ENCODE results near the gene GSTA4. TPM values are rescaled to one million over a fixed set of nuclear protein-coding genes. Genes with fewer than 3 reads are reported as not detected.

GSTA4 gene
- total and polyA plus RNA-seq, 2 experiments from 2014 or later = 19.3 to 29.9 TPM

- no peaks in the 10 kb centered on the region for H3K79me2 ChIP-seq (replicated peaks; ENCODE audit: insufficient read depth)
- no peaks in the 10 kb centered on the region for H3K4me1 ChIP-seq (ENCODE audit: insufficient read depth)
- Mint-ChIP-seq H3K4me3 (no peak overlapping the region), H3K27ac (no peak overlapping the region), H3K9me3 (no peaks in the 10 kb centered on the region), H3K36me3 (ENCODE audit: low read depth) (peaks cover 8% of the 10 kb centered on the region), H3K27me3 (ENCODE audit: insufficient read depth, low read depth, poor library complexity) (no peaks in the 10 kb centered on the region), H3K4me1 (peaks cover 3% of the 10 kb centered on the region; the same call in 1 of the 3 replicates)
- no peaks in the 10 kb centered on the region for H3K36me3 ChIP-seq (ENCODE audit: insufficient read depth)
- H3K9me2 ChIP-seq (ENCODE audit: insufficient read depth) = no peaks in the 10 kb centered on the region
- DNase-seq (ENCODE audit: low spot score) (no peak), ATAC-seq (no peak)
- H3F3A ChIP-seq (replicated peaks; ENCODE audit: low read depth) = no peaks in the 10 kb centered on the region
- no peak overlapping the region for H3K4me3 ChIP-seq
- no peak overlapping the region for H2AFZ ChIP-seq
- H3K27ac ChIP-seq (ENCODE audit: low read depth) = no peak overlapping the region
- H4K20me1 ChIP-seq (replicated peaks; ENCODE audit: insufficient read depth) = no peaks in the 10 kb centered on the region
- H3K4me2 ChIP-seq = no peak overlapping the region
- no peaks in the 10 kb centered on the region for H3K27me3 ChIP-seq (ENCODE audit: insufficient read depth)
- TF ChIP-seq EZH2phosphoT487 (IDR thresholded peaks at IDR 0.05; ENCODE audit: unreplicated experiment) (no peak), CTCF (conservative IDR thresholded peaks at IDR 0.05; ENCODE audit: low read depth in 2 of 2) (no peak), JUNB (IDR thresholded peaks at IDR 0.05; ENCODE audit: unreplicated experiment) (no peak)
These were observed 32.1 kb upstream of the GSTA4 start for GRCh38 chr6:53027131-53027718.

- Mint-ChIP-seq H3K4me3 (no peak overlapping the region), H3K27ac (no peak overlapping the region), H3K36me3 (ENCODE audit: low read depth) (peaks cover 8% of the 10 kb centered on the region), H3K27me3 (ENCODE audit: insufficient read depth, low read depth, poor library complexity) (no peaks in the 10 kb centered on the region), H3K9me3 (no peaks in the 10 kb centered on the region), H3K4me1 (peaks cover 3% of the 10 kb centered on the region; the same call in 1 of the 3 replicates)
- Histone ChIP-seq H4K20me1 (replicated peaks; ENCODE audit: insufficient read depth) (no peaks in the 10 kb centered on the region), H3K36me3 (ENCODE audit: insufficient read depth) (no peaks in the 10 kb centered on the region), H2AFZ (no peak overlapping the region), H3K79me2 (replicated peaks; ENCODE audit: insufficient read depth) (no peaks in the 10 kb centered on the region), H3K27me3 (ENCODE audit: insufficient read depth) (no peaks in the 10 kb centered on the region), H3K27ac (ENCODE audit: low read depth) (no peak overlapping the region), H3K4me2 (no peak overlapping the region), H3K9me2 (ENCODE audit: insufficient read depth) (no peaks in the 10 kb centered on the region), H3F3A (replicated peaks; ENCODE audit: low read depth) (no peaks in the 10 kb centered on the region), H3K4me3 (no peak overlapping the region), H3K4me1 (ENCODE audit: insufficient read depth) (no peaks in the 10 kb centered on the region)
- DNase-seq (ENCODE audit: low spot score) (no peak), ATAC-seq (no peak)
- TF ChIP-seq, protein P1, sequence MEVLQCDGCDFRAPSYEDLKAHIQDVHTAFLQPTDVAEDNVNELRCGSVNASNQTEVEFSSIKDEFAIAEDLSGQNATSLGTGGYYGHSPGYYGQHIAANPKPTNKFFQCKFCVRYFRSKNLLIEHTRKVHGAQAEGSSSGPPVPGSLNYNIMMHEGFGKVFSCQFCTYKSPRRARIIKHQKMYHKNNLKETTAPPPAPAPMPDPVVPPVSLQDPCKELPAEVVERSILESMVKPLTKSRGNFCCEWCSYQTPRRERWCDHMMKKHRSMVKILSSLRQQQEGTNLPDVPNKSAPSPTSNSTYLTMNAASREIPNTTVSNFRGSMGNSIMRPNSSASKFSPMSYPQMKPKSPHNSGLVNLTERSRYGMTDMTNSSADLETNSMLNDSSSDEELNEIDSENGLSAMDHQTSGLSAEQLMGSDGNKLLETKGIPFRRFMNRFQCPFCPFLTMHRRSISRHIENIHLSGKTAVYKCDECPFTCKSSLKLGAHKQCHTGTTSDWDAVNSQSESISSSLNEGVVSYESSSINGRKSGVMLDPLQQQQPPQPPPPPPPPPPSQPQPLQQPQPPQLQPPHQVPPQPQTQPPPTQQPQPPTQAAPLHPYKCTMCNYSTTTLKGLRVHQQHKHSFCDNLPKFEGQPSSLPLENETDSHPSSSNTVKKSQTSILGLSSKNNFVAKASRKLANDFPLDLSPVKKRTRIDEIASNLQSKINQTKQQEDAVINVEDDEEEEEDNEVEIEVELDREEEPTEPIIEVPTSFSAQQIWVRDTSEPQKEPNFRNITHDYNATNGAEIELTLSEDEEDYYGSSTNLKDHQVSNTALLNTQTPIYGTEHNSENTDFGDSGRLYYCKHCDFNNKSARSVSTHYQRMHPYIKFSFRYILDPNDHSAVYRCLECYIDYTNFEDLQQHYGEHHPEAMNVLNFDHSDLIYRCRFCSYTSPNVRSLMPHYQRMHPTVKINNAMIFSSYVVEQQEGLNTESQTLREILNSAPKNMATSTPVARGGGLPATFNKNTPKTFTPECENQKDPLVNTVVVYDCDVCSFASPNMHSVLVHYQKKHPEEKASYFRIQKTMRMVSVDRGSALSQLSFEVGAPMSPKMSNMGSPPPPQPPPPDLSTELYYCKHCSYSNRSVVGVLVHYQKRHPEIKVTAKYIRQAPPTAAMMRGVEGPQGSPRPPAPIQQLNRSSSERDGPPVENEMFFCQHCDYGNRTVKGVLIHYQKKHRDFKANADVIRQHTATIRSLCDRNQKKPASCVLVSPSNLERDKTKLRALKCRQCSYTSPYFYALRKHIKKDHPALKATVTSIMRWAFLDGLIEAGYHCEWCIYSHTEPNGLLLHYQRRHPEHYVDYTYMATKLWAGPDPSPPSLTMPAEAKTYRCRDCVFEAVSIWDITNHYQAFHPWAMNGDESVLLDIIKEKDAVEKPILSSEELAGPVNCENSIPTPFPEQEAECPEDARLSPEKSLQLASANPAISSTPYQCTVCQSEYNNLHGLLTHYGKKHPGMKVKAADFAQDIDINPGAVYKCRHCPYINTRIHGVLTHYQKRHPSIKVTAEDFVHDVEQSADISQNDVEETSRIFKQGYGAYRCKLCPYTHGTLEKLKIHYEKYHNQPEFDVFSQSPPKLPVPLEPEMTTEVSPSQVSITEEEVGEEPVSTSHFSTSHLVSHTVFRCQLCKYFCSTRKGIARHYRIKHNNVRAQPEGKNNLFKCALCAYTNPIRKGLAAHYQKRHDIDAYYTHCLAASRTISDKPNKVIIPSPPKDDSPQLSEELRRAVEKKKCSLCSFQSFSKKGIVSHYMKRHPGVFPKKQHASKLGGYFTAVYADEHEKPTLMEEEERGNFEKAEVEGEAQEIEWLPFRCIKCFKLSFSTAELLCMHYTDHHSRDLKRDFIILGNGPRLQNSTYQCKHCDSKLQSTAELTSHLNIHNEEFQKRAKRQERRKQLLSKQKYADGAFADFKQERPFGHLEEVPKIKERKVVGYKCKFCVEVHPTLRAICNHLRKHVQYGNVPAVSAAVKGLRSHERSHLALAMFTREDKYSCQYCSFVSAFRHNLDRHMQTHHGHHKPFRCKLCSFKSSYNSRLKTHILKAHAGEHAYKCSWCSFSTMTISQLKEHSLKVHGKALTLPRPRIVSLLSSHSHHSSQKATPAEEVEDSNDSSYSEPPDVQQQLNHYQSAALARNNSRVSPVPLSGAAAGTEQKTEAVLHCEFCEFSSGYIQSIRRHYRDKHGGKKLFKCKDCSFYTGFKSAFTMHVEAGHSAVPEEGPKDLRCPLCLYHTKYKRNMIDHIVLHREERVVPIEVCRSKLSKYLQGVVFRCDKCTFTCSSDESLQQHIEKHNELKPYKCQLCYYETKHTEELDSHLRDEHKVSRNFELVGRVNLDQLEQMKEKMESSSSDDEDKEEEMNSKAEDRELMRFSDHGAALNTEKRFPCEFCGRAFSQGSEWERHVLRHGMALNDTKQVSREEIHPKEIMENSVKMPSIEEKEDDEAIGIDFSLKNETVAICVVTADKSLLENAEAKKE (CRISPR knock-in tag; IDR thresholded peaks at IDR 0.05) = no peak
- TF ChIP-seq CTCF (conservative IDR thresholded peaks at IDR 0.05; ENCODE audit: low read depth in 2 of 2) (no peak), NANOG (IDR thresholded peaks at IDR 0.05; ENCODE audit: borderline replicate concordance) (no peak), REST (IDR thresholded peaks at IDR 0.05; ENCODE audit: unreplicated experiment) (no peak), EZH2 (IDR thresholded peaks at IDR 0.05; ENCODE audit: low read depth, unreplicated experiment) (no peak)
These were observed 31.4 kb upstream of the GSTA4 start for GRCh38 chr6:53026526-53026925.
